ACC112 (cell line): ENCODE data around the gene IPO11.
"Not testable (repeated sequence)": the region's sequence is repeated elsewhere in the genome, so short reads cannot be mapped to it uniquely, and the experiment has no call there.

Experiments used
- H2AFZ ChIP-seq: fragments of 200-600 bp; sonication (generic); one replicate; pipeline ENCODE4 v1.6.0; 2017; ENCODE audit warnings: antibody characterized with exemption, low read length; ENCODE audit not compliant: unreplicated experiment
- H3K27ac ChIP-seq: fragments of 200-600 bp; sonication (generic); 2 replicates; pipeline ENCODE4 v1.5.1; 2014; ENCODE audit warnings: low read depth, mild to moderate bottlenecking, antibody characterized with exemption, low read length, moderate library complexity
- H3K27me3 ChIP-seq: fragments of 200-600 bp; sonication (generic); 2 replicates; pipeline ENCODE4 v1.6.1; 2014; ENCODE audit warnings: mild to moderate bottlenecking, antibody characterized with exemption, low read length, moderate library complexity, mixed read lengths; ENCODE audit not compliant: insufficient read depth
- H3K36me3 ChIP-seq: fragments of 200-600 bp; sonication (generic); 2 replicates; pipeline ENCODE4 v1.6.1; 2016; ENCODE audit warnings: mild to moderate bottlenecking, antibody characterized with exemption, low read length, moderate library complexity, mixed read lengths; ENCODE audit not compliant: insufficient read depth
- H3K4me1 ChIP-seq: fragments of 200-600 bp; sonication (generic); one replicate; pipeline ENCODE4 v1.6.1; 2016; ENCODE audit warnings: low read length, mixed read lengths; ENCODE audit not compliant: insufficient read depth, unreplicated experiment, control insufficient read depth
- H3K4me3 ChIP-seq: fragments of 200-600 bp; sonication (generic); 2 replicates; pipeline ENCODE4 v1.5.1; 2014; ENCODE audit warnings: mild to moderate bottlenecking, low read depth, low read length
- H3K79me2 ChIP-seq: fragments of 200-600 bp; sonication (generic); one replicate; pipeline ENCODE4 v1.6.0; 2016; ENCODE audit warnings: low read length; ENCODE audit not compliant: control insufficient read depth, unreplicated experiment, insufficient read depth

The IPO11 gene

DNA sequence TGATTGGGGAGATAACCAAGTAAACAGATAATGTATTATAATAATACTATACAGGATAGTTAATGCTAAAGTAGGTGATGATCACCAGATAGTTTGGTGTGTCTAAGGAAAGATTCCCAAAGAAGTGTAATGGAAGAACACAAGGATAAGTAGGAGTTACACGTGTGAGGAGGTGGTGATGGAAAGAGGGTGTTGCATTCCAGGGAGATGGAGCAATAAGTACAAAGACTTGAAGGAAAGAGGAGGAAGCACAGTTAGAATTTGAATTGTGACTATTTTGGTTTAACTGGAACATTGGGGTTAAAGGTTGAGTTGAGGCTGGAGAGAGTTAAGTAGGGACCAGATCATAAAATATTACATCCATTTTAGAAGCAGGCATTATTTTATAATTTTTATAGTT lies 76.9 kb downstream of the IPO11 start:
- Histone ChIP-seq H3K36me3 (no peaks in the 10 kb centered on the region; the same call in 1 of the 2 replicates), H3K27me3 (no peaks in the 10 kb centered on the region), H3K4me1 (no peaks in the 10 kb centered on the region), H3K79me2 (no peaks in the 10 kb centered on the region), H3K4me3 (no peak overlapping the region), H2AFZ (no peak overlapping the region), H3K27ac (no peak overlapping the region)

DNA sequence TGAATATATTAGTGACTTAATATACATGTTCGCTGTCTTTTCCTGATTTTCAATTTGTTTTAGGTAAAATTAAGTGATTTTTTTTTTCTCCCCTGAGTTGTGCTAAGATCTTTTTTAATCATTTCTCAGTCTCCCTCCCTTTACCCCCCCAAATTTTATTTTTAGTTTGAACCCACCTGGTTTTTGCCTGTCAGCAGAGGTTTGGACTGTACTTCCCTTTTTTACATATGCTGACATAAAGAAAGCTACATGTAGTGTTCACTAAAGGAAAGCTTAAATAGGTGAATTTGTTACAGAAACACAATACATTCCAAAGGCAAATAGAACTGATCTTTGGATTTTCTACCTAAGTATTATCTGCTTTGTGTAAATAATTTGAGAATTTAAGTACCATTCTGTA lies 82.2 kb downstream of the IPO11 start:
- Histone ChIP-seq H3K36me3 (no peaks in the 10 kb centered on the region; the same call in 1 of the 2 replicates), H3K27me3 (no peaks in the 10 kb centered on the region), H2AFZ (no peak overlapping the region), H3K27ac (no peak overlapping the region), H3K79me2 (no peaks in the 10 kb centered on the region), H3K4me1 (no peaks in the 10 kb centered on the region), H3K4me3 (no peak overlapping the region)

DNA sequence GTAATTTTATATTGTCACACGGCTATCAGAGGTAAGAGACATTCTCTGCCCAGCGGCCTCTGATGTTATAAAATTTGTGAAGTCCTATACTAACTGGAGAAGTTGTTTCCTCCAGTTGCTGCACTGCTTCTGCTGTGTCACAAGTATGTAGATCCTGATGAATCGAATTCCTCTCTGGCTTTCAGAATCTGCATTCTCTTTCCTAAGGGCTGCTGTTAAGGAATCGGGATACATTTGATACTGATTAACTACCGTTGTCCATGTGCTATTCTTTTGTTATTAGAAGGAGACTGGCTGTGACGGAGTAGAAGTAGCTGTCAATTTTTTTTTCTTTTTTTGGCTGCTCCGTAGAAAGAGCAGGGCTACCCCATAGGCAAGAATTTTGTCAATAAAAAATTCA lies 84.3 kb downstream of the IPO11 start:
- H3K36me3 ChIP-seq, result no peaks in the 10 kb centered on the region; the same call in 1 of the 2 replicates
- H2AFZ ChIP-seq, result no peak overlapping the region
- no peaks in the 10 kb centered on the region for H3K27me3 ChIP-seq
- H3K4me1 ChIP-seq, result no peaks in the 10 kb centered on the region
- H3K27ac ChIP-seq, result no peak overlapping the region
- H3K4me3 ChIP-seq, result no peak overlapping the region
- no peaks in the 10 kb centered on the region for H3K79me2 ChIP-seq

DNA sequence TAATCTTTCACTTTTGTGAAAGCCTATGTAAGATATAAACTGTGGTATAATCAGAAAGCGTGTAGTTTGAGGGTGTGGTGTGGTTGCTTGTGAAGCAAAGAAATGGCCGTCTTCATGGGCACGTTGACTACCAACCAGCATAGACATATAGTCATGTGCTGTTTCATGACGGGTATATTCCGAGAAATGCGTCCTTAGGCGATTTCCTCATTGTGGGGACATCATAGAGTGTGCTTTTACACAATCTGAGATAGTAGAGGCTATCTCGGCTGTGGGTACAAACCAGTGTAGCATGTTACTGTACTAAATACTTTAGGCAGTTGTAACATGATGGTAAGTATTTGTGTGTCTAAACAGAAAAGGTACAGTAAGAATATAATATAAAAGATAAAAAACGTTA lies 86.4 kb downstream of the IPO11 start:
- Histone ChIP-seq H2AFZ (no peak overlapping the region), H3K27me3 (no peaks in the 10 kb centered on the region), H3K36me3 (no peaks in the 10 kb centered on the region), H3K79me2 (no peaks in the 10 kb centered on the region), H3K4me3 (no peak overlapping the region), H3K27ac (no peak overlapping the region), H3K4me1 (no peaks in the 10 kb centered on the region)

DNA sequence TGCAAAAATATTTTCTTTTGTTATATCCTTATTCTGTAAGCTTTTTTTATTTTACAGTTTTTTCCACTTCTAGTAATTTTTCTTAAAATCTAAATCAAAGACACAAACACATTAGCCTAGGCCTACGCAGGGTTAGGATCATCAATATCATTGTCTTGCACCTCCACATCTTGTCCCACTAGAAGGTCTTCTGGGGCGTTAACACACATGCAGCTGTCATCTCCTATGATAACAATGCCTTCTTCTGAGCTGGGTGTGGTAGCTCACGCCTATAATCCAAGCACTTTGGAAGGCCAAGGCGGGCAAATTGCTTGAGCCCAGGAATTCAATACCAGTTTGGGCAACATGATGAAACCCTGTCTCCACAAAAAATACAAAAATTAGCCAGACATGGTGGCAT lies 87.2 kb downstream of the IPO11 start:
- no peaks in the 10 kb centered on the region for H3K4me1 ChIP-seq
- H3K36me3 ChIP-seq, result no peaks in the 10 kb centered on the region
- no peak overlapping the region for H2AFZ ChIP-seq

DNA sequence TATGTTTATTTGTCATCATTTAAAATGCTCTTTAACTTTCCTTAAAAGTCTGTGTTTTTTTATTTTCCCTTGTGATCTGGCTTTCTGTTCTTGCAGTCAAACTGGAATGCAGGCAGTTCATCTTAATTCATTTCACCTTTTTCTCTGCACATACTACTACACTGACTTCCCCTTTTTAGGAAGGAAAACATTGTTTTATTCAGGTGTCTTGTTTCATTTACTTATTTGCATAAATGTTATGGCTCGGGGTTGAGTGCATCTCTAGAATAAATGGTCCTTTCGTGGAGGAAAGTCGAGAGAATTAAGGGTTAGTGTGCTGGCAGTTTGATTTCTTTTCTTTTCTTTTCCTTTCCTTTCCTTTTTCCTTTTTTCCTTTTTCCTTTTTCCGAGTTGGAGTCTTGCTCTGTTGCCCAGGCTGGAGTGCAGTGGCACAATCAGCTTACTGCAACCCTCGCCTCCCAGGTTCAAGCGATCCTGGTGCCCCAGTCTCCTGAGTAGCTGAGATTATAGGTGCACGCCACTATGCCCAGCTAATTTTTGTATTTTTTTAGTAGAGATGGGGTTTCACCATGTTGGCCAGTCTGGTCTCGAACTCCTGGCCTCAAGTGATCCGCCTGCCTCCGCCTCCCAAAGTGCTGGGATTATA lies 90.0 kb downstream of the IPO11 start:
- no peaks in the 10 kb centered on the region for H3K79me2 ChIP-seq
- H2AFZ ChIP-seq, result no peak overlapping the region
- H3K36me3 ChIP-seq, result no peaks in the 10 kb centered on the region; the same call in 1 of the 2 replicates
- H3K27me3 ChIP-seq, result no peaks in the 10 kb centered on the region
- H3K4me3 ChIP-seq, result no peak overlapping the region
- no peaks in the 10 kb centered on the region for H3K4me1 ChIP-seq
- no peak overlapping the region for H3K27ac ChIP-seq

More for the DNA sequence above, 87.2 kb downstream of the IPO11 start:
- no peak overlapping the region for H3K27ac ChIP-seq
- no peak overlapping the region for H3K4me3 ChIP-seq
- no peaks in the 10 kb centered on the region for H3K27me3 ChIP-seq
- H3K79me2 ChIP-seq, result no peaks in the 10 kb centered on the region

DNA sequence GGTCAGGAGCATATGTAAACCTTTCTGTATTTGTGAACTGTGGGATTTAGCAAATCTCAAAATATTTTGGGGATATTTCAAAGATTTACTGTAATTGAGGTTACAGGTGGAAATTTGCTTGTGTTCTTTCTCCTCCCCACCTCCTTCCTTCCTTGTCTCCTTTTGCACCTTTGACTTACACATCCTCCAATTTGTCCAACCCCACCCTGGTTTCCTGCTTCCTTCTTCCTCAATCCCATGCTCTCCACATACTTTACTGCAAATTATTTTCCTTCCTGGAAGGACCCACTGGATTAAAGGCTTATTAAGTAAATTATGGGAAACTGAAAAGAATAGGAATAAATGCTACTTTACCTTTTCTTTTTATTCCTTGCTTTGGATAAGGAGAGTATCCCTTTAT lies 91.6 kb downstream of the IPO11 start:
- Histone ChIP-seq H3K27me3 (no peaks in the 10 kb centered on the region), H3K79me2 (no peaks in the 10 kb centered on the region), H2AFZ (no peak overlapping the region), H3K4me1 (no peaks in the 10 kb centered on the region), H3K27ac (no peak overlapping the region), H3K36me3 (no peaks in the 10 kb centered on the region; the same call in none of the 2 replicates), H3K4me3 (no peak overlapping the region)

DNA sequence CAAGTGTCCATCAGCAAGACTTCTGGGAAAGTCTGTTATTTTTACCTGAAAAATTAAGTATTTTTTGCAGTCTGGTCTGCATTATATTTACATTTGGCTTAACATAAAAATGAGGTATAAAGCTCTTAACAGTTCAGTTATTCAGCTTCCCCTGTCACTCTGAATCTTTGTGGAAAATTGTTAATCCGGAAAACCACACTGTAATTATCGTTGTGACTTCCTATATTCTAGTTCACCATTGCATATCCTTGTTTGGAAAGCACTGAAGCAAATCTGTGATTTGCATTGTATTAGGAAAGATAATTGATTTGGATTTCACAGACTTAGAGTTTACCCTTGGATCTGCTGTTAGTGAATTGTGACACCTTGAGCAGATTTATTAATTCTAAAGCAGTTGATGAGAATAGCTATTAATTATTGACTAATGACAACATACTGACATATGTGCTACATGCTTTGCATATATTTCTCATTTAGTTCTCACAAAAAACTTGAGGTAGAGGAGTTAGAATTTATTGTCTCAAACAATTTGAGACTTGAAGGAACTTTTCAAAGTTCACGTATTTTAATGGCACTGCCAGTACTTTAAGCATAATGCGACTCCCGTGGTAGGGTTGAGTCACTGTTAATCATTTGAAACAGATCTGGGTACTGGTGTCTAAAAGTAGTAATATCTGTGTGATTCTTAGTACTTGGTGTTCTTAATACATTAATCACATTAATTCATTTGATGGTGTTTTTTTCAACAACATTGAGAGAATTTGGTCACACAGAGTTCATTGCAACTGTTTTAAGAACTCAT lies 94.3 kb downstream of the IPO11 start:
- no peak overlapping the region for H3K27ac ChIP-seq
- no peak overlapping the region for H2AFZ ChIP-seq
- H3K4me3 ChIP-seq, result no peak overlapping the region
- H3K79me2 ChIP-seq, result no peaks in the 10 kb centered on the region
- no peaks in the 10 kb centered on the region; the same call in none of the 2 replicates for H3K36me3 ChIP-seq
- no peaks in the 10 kb centered on the region for H3K4me1 ChIP-seq
- no peaks in the 10 kb centered on the region for H3K27me3 ChIP-seq

DNA sequence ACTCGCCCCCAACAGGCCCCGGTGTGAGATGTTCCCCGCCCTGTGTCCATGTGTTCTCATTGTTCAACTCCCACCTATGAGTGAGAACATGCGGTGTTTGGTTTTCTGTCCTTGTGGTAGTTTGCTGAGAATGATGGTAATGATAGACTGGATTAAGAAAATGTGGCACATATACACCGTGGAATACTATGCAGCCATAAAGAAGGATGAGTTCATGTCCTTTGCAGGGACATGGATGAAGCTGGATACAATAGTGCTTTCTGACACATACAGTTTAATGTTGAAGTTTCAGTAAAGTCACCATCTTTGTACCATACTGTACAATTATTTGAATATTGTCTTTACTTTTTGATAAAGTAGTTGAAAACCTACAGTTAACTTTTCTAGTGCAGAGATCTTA lies 96.2 kb downstream of the IPO11 start:
- not testable (repeated sequence) for H3K4me3 ChIP-seq, H3K36me3 ChIP-seq, H2AFZ ChIP-seq, H3K79me2 ChIP-seq, H3K4me1 ChIP-seq, H3K27me3 ChIP-seq, H3K27ac ChIP-seq

DNA sequence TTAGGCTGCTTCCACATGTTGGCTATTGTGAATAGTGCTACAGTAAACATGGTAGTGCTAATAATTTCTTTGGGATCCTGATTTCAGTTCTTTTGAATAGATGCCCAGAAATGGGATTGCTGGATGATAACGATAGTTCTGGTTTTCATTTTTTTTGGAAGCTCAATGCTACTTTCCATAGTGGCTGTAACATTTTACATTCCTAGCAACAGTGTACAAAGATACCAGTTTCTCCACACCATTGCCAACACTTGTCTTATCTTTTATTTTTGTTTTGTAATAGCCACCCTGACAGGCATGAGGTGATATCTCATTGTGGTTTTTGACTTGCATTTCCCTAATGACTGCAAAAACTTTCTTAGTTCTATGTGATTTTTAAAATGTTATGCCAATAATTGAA lies 97.2 kb downstream of the IPO11 start:
- Histone ChIP-seq H3K4me1 (no peaks in the 10 kb centered on the region), H3K27ac (no peak overlapping the region), H3K27me3 (no peaks in the 10 kb centered on the region), H3K79me2 (no peaks in the 10 kb centered on the region), H3K36me3 (no peaks in the 10 kb centered on the region; the same call in none of the 2 replicates), H2AFZ (no peak overlapping the region), H3K4me3 (no peak overlapping the region)

DNA sequence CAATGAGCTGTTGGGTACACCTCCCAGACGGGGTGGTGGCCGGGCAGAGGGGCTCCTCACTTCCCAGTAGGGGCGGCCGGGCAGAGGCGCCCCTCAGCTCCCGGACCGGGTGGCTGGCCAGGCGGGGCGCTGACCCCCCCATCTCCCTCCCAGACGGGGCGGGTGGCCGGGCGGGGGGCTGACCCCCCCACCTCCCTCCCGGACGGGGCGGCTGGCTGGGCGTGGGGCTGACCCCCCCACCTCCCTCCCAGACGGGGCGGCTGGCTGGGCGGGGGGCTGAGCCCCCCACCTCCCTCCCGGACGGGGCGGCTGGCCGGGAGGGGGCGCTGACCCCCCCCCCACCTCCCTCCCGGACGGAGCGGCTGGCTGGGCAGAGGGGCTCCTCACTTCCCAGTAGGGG lies 100.5 kb downstream of the IPO11 start:
- not testable (repeated sequence) for H3K27me3 ChIP-seq, H3K4me1 ChIP-seq, H3K36me3 ChIP-seq, H2AFZ ChIP-seq, H3K79me2 ChIP-seq, H3K27ac ChIP-seq, H3K4me3 ChIP-seq
